Cardiac fibroblast (primary cell): ENCODE measurements around the gene JPH4.
"Not testable (repeated sequence)": the region's sequence is repeated elsewhere in the genome, so short reads cannot be mapped to it uniquely, and the experiment has no call there.

Experiments
- DNase-seq, 2 donors: peaks; one replicate each; pipeline versions ENCODE4 v3.0.0 to v3.0.0-alpha.2; 2010; ENCODE audit warnings: low read depth in 2 of 2
- H3K4me3 ChIP-seq, 2 donors: replicated peaks in 1 of 2; 1 replicate in 1 of 2; 2 replicates in 1 of 2; pipeline ENCODE4 v1.5.1; 2011; ENCODE audit warnings: low read depth in 2 of 2, low read length in 2 of 2, mild to moderate bottlenecking in 2 of 2, moderate library complexity in 1 of 2
- CTCF ChIP-seq: IDR thresholded peaks from one replicate; pipeline ENCODE4 v1.5.1; 2011; ENCODE audit warnings: low read depth, mild to moderate bottlenecking, low read length, inconsistent platforms

Gene JPH4

GRCh38 chr14:23539248-23540140 is 39.1 kb downstream of the JPH4 start:
- TF ChIP-seq CTCF = peak; percentile 76
- peak; percentile 42 to 47 for DNase-seq
- no peak overlapping the region for H3K4me3 ChIP-seq

- peak; percentile 32 to 39 for DNase-seq
- no peak overlapping the region for H3K4me3 ChIP-seq
- no peak for TF ChIP-seq CTCF
Measured at GRCh38 chr14:23538785-23539184, 39.8 kb downstream of the JPH4 start.

- no peak for DNase-seq
- H3K4me3 ChIP-seq = no peak overlapping the region
- TF ChIP-seq CTCF = no peak
Measured at GRCh38 chr14:23538050-23538718, 40.4 kb downstream of the JPH4 start.

- TF ChIP-seq CTCF = no peak
- no peak for DNase-seq
- H3K4me3 ChIP-seq = no peak overlapping the region
Measured at GRCh38 chr14:23537351-23538049, 41.1 kb downstream of the JPH4 start.

GRCh38 chr14:23536906-23537305 is 41.7 kb downstream of the JPH4 start:
- DNase-seq, H3K4me3 ChIP-seq: not testable (repeated sequence)

- TF ChIP-seq CTCF = no peak
- DNase-seq = no peak
- H3K4me3 ChIP-seq = no peak overlapping the region
Measured at GRCh38 chr14:23536494-23536893, 42.1 kb downstream of the JPH4 start.

GRCh38 chr14:23535943-23536342 is 42.6 kb downstream of the JPH4 start:
- DNase-seq = no peak
- H3K4me3 ChIP-seq = no peak overlapping the region
- no peak for TF ChIP-seq CTCF
